Neutrophil (primary cell): ENCODE results near the gene ATP8B4.

Source experiments
- H3K27ac ChIP-seq: fragments of 200-600 bp; sonication (generic); 2 replicates; pipeline ENCODE4 v1.5.1; 2016; ENCODE audit warnings: mild to moderate bottlenecking, moderate library complexity
- H3K27me3 ChIP-seq: fragments of 200-600 bp; sonication (generic); 2 replicates; pipeline ENCODE4 v1.6.0; 2016; ENCODE audit warnings: mild to moderate bottlenecking
- H3K36me3 ChIP-seq: fragments of 200-600 bp; sonication (generic); 2 replicates; pipeline ENCODE4 v1.5.1; 2017
- H3K4me1 ChIP-seq, 2 experiments: fragments of 200-600 bp in 1 of 2; sonication (generic) in 1 of 2; 1 replicate in 1 of 2; 2 replicates in 1 of 2; pipeline versions ENCODE4 v1.5.1 to v1.6.1; 2013 to 2016; ENCODE audit warnings: low read depth in 1 of 2, low read length in 1 of 2, mild to moderate bottlenecking in 1 of 2, moderate library complexity in 1 of 2; ENCODE audit not compliant: control insufficient read depth in 1 of 2, insufficient read depth in 1 of 2
- H3K4me3 ChIP-seq, 2 experiments: fragments of 200-600 bp in 1 of 2; sonication (generic) in 1 of 2; 1 replicate in 1 of 2; 2 replicates in 1 of 2; pipeline ENCODE4 v1.5.1; 2013 to 2016; ENCODE audit warnings: low read depth in 1 of 2, low read length in 1 of 2, mild to moderate bottlenecking in 1 of 2, moderate library complexity in 1 of 2
- H3K9me3 ChIP-seq: fragments of 200-600 bp; sonication (generic); 2 replicates; pipeline ENCODE4 v1.5.1; 2016
- CTCF ChIP-seq: fragments of 200-600 bp; sonication (generic); IDR thresholded peaks from 2 replicates; pipeline ENCODE4 v1.5.1; 2016; ENCODE audit warnings: antibody characterized with exemption

The ATP8B4 gene

GRCh38 chr15:49875392-49875791 lies 243.6 kb downstream of the ATP8B4 start:
- Histone ChIP-seq H3K4me3 (no peak overlapping the region), H3K4me1 (no peaks in the 10 kb centered on the region), H3K9me3 (no peaks in the 10 kb centered on the region), H3K27me3 (no peaks in the 10 kb centered on the region), H3K36me3 (peaks cover 92% of the 10 kb centered on the region), H3K27ac (no peak overlapping the region)
- no peak for TF ChIP-seq CTCF

- Histone ChIP-seq H3K27ac (no peak overlapping the region), H3K4me3 (no peak overlapping the region), H3K4me1 (no peaks in the 10 kb centered on the region), H3K9me3 (no peaks in the 10 kb centered on the region), H3K36me3 (peaks cover 67% of the 10 kb centered on the region), H3K27me3 (no peaks in the 10 kb centered on the region)
- TF ChIP-seq CTCF, result no peak
Measured at GRCh38 chr15:49870472-49870871, 248.6 kb downstream of the ATP8B4 start.

GRCh38 chr15:49868348-49868747 lies 250.7 kb downstream of the ATP8B4 start:
- no peak overlapping the region for H3K4me3 ChIP-seq
- H3K27ac ChIP-seq, result no peak overlapping the region
- no peak for TF ChIP-seq CTCF
- H3K9me3 ChIP-seq, result no peaks in the 10 kb centered on the region
- H3K27me3 ChIP-seq, result no peaks in the 10 kb centered on the region
- H3K4me1 ChIP-seq, result no peaks in the 10 kb centered on the region
- H3K36me3 ChIP-seq, result peaks cover 69% of the 10 kb centered on the region

GRCh38 chr15:49865925-49866757 lies 252.9 kb downstream of the ATP8B4 start:
- H3K4me1 ChIP-seq, result no peaks in the 10 kb centered on the region
- no peak for TF ChIP-seq CTCF
- H3K36me3 ChIP-seq, result peaks cover 69% of the 10 kb centered on the region
- H3K27ac ChIP-seq, result no peak overlapping the region
- no peaks in the 10 kb centered on the region for H3K27me3 ChIP-seq
- H3K4me3 ChIP-seq, result no peak overlapping the region
- no peaks in the 10 kb centered on the region for H3K9me3 ChIP-seq

- no peak overlapping the region for H3K4me3 ChIP-seq
- H3K4me1 ChIP-seq, result no peaks in the 10 kb centered on the region
- no peaks in the 10 kb centered on the region for H3K27me3 ChIP-seq
- no peak overlapping the region for H3K27ac ChIP-seq
- H3K36me3 ChIP-seq, result peaks cover 80% of the 10 kb centered on the region
- no peaks in the 10 kb centered on the region for H3K9me3 ChIP-seq
- no peak for TF ChIP-seq CTCF
Measured at GRCh38 chr15:49864251-49864650, 254.8 kb downstream of the ATP8B4 start.
